NOMO-1 (cell line): ENCODE measurements around the gene VPS37D.

Source experiments
- DNase-seq, 2 experiments: peaks; one replicate each; lab custom pipeline; 2025; ENCODE audit not compliant: unreplicated experiment in 2 of 2; lab: John Stamatoyannopoulos, UW

Gene VPS37D

DNA sequence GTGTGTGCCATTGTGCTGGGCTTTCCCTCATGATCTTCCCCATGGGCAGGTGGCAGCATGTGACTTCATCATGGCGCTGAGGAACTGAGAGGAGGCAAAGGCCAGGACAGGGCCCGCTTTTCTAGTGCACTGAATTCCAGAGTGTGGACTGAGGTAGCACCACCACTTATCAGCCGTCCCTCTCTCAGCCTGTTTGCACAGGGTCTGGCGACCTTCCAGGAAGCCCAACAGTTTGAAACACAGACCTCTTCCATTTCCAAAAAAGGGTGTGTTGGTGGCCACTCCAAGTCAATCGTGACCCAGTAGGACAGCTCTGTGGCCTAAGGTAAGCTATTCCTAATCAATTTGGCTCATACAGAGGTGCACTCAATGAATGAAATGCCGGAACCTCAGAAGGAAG, 11.2 kb downstream of the VPS37D start:
- no peak for DNase-seq

GRCh38 chr7:73679709-73680108, 12.1 kb downstream of the VPS37D start:
- DNase-seq: no peak

DNA sequence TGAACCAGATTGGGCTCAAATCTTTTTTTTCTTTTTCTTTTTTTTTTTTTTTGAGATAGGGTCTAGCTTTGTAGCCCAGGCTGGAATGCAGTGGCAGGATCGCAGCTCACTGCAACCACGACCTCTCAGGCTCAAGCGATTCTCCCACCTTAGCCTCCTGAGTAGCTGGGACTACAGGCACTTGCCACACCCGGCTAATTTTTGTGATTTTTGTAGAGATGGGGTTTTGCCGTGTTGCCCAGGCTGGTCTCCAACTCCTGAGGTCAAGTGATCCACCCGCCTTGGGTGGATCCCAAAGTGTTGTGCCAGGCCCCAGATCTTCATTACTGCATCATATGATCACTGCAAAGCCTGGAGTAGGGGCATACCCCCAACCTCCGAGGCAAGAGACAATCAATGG, 12.9 kb downstream of the VPS37D start:
- no peak for DNase-seq

- DNase-seq: no peak
These were observed 13.4 kb downstream of the VPS37D start for GRCh38 chr7:73681031-73681430.

DNA sequence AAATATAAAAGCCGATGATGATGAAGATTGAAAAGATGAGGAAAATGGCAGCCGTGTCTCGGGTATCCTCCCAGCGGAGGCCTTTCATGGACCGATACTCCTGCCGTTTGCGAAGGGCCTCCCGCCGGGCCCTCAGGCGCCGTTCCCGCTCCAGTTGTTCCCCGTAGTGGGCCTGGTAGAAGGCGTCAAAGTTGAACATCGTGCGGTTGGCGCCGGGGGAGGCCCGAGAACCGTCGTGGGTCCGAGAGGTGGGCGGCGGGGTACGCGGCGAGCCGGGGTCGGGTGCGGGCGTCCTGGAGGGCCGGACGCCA, 15.1 kb downstream of the VPS37D start:
- DNase-seq: no peak

DNA sequence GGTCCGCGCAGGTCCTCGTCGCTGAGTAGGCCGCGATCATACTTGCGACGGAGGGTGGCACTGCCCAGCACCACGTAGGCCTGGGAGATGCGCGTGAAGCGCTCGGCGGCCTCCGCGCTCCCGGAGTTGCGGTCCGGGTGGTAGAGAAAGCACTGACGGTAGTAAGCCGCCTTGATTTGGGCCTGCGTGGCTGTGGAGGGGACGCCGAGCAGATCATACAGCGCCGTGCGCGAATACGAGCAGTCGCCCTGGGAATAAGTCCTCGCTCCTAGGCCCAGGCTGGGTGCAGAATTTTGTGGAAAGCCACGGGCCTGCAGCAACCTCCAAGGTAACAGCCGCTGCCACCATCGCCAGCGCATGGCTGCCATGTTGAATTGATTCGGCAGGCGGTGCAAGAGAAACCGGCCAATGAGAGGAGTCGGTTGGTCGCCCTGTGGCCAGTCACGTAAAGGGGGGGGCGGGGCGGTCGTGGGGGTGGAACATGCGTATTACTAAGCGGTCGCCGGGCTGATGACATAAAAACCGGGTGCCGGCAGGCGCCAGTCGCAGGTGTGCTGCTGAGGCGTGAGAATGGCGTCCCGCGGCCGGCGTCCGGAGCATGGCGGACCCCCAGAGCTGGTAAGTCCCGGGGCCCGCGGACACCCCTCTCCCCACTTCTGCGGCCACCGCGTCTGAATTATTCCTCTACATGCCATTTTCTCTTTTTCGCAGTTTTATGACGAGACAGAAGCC, 15.6 kb downstream of the VPS37D start, which contains the start of the genes BUD23 and DNAJC30:
Gene BUD23, plus strand, starts transcription at position 542 of the 732 bp plus-strand sequence. Its CDS starts 29 bp downstream, at position 571.
Gene DNAJC30, minus strand, starts transcription at position 398 of the 732 bp plus-strand sequence. Its CDS starts 30 bp downstream, at position 368.
- peak; percentile 100 for DNase-seq

DNA sequence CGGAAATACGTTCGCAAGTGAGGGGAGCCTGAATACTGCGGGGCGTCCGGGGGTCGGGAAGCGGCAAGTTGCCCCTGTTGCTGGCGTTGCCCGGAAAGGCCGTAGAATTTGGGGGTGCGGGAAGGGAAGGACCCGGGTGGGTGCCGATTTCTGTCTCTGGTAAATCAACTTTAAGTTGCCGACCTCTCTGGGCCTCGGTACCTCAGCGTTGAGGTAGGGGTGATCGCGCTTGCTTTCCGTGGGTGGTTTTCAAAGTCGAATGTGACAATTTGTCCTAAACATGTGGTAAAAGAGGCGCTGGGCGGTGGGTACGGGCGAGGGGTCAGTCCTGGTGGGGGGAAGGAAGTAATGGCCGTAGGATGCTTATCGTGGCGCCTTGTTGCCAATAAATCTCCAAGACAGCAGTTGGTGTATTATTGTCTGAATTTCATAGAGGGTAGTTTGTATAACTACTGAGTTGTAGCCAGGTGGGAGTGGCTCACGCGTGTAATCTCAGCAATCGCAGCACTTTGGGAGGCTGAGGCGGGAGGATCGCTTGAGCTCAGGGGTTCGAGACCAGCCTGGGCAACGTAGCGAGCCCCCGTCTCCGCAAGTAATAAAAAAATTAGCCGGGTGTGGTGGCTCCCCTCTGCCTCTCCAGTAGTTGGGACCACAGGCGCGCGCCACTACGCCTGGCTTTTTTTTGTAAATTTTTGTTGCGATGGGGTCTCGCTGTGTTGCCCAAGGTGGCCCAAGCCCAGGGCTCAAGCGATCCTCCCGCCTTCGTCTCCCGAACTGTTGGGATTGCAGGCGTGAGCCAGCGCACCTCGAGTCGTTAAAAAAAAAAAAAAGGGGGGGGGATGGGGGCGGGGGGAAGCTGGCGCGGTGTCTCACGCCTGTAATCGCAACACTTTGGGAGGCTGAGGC, 16.4 kb downstream of the VPS37D start:
- DNase-seq: peak in 1 of 2 experiments; percentile 70

DNA sequence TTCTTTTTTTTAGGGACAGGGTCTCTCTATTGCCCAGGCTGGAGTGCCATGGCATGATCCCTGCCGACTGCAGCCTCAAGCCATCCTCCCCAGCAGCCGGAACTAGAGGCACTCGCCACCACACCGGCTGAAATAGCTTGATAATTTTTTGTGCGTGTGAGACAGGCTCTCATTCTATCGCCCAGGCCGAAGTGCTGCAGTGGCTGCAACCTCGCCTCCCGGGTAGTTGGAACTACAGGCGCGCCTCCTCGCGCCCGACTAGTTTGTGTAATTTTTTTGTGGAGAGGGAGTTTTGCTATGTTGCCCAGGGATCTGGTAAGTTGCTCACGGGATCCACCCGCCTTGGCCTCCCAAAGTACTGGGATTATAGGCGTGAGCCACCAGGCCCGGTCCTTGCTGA, 17.7 kb downstream of the VPS37D start:
- no peak for DNase-seq

DNA sequence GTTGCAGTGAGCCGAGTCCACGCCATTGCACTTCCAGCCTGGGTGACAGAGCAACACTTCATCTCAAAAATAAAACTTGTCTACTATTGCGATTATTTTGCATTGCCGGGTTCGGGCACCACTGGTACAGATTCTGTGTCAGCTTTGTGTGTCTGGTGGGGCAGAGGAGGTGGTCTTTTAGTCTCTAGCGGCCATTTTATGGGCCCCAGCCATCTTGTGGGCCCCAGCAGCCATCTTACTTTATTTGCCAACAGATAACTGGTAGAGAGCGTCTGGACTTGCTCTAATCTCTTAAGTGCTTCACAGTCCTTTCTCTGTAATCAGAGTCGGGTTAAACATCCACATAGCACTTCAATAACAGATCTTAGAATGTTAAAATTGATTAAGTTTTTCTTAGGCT, 20.7 kb downstream of the VPS37D start:
- no peak for DNase-seq

GRCh38 chr7:73690646-73691045, 23.0 kb downstream of the VPS37D start:
- no peak for DNase-seq

DNA sequence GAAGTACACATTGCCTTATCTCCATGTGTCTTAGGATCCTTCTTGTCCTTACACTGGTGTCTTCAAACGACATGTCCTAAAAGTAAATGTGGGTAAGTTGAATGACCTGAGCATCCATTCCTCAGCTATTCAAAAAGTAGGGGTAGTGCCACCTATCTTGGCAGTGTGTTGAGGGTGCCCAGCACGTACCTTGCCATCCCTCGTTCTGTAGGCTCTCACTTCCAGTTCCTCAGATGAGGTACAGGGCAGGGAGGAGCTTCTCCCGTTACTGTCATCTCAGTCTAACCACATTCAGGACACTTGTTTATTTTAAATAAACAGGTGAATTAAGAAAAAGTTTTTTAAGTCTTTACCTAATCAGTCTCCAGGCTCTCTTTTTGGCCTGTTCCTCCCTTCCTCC, 28.7 kb downstream of the VPS37D start:
- DNase-seq: no peak

DNA sequence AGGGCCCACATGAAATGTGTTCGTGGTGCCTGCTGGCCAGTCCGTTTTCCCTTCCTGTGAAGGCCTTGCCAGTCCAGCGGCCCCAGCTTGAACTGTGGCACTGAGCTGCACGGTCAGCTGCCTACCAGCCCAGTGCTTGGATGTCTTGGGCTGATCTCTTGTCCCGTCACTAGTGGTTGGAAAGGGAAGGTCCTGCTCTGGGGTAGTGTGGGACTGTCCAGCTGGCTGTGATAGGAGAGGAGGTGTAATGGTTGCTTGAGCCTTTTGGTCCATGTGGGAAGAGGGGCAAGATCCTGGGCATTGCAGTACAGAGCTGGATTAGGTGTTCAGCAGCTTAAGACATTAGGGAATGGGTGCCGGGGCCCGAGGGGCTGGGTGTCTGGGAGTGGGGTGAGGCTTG, 30.8 kb downstream of the VPS37D start:
- no peak for DNase-seq

DNA sequence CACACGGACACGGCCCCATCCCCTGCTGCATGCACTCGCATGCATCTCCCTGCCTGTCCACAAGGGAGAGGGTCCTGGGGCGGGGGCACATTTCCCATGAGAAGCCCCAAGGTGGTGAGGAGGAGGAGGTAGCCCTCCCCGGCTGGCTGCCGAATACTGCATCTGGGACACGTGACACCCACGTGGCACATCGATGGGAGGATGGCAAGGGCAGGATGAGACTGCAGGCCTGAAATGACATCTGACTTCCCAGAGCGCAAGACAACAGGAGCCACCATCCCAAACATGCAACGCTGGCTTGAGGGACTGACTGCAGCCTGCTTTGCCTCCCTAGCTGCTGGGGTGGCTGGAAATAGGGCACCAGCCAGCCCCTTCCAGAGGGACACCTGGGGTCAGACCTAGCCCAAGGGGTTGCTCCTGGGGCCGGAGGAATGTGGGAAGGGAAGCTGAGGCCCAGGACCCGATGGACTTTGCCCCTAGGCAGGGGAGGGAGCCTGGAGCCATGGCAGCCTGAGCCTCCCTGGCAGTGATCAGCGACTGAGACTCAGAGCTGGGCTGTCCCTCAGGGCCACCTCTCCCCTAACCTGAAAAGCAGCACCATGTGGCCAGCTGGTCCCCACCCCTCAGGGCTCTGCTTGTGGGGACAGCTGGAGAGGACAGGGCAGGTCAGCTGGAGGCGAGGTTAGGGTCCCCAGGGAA, 31.9 kb downstream of the VPS37D start:
- DNase-seq: no peak

DNA sequence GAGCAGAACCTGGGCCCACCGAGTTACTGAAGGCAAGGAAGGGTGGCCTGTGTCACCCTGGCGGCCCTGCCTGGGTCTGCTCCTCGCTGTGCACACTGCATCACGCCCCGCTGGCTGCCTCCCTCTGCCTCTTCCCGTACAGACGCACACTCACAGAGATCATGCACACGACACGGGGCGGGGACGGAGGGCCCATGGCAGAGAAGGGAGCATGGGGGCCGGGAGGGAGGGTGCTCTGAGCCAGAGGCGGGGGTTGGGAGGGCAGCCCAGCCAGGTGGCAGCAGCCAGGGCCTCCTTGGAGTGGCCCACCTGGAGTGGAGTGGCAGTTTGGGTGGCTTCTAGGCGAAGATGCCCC, 32.4 kb downstream of the VPS37D start:
- DNase-seq: no peak

- no peak for DNase-seq
These were observed 33.0 kb downstream of the VPS37D start for GRCh38 chr7:73700581-73701134.

GRCh38 chr7:73701357-73701995, 33.8 kb downstream of the VPS37D start:
- peak in 1 of 2 experiments; percentile 38 for DNase-seq

GRCh38 chr7:73702226-73702625, 34.6 kb downstream of the VPS37D start:
- DNase-seq: no peak

DNA sequence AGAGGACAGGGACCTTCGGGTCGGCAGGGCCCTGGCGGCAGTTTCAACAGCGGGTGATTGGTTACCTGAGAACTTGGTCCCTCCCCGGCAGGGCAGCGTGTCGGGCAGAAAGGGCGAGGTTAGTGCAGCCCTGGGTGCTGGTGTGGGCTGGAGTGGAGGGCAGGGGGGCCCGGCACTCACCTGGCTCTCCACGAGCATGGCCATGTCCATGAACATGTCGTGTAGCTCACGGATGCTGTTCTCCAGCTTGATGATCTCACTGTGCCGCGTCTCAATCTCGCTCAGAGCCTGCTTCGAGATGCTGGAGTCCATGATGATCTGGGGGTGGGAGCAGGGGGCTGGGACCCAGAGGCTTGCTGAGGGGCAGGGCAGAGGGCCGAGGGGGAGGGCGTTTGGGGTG, 35.0 kb downstream of the VPS37D start:
- DNase-seq: no peak

DNA sequence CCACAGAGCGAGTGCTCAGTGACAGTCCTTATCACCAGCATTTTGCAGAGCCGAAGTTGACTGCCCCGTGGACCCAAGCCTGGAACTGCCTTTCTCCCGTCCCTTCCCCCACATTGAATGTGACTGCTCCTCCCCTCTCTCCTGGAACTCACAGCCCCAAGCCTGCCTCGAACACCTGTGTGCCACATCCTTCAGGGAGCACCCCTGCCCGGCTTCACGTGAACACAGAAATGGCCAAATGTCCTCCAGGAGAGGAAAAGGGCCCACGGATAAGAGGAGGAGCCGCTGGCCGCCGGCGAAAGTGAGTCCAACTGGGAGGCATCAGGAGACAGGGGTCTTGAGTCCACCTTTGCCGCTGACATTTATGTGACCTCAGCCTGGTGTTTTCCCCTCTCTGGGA, 35.6 kb downstream of the VPS37D start:
- no peak for DNase-seq

DNA sequence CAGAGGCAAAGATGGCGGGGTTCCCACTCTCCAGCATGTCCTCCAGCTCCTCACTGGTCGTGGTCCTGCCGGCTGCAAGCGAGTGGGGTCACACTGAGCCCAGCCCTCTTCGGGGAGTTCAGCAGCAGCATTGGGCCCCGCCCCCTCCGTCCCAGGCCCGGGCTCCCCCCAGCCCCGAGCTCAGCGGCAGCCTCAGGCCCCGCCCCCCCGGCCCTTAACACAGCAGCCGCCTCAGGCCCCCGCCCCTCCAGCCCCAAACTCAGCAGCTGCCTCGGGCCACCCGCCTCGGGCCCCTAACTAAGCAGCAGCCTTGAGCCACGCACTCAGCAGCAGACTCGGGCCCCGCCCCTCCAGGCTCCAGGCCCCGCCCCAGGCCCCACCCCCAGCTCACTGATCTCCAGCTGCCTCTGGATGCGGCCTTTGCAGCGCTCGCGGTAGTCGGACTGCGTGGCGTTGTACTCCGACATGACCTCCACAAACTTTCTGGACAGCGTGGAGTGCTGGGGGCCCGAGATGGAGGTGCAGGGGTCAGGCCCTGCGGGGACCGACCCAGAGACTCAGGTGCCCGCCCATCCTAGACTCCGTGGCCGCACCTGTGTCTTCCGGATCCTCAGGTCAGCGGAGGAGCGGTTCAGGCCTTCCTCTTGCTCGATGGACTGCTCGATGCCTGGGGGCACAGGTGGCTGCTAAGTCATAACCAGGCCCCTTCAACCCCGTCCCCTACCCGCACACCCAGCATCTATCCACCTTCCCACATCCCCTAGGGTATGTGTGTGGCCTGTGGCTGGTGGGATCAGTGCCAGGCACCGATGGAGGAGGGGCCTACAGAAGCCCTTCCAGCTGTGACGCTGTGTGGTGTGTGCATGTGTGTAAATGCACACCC, 36.4 kb downstream of the VPS37D start:
- DNase-seq: no peak
